Cardiac fibroblast (primary cell): ENCODE measurements around the gene BAZ1A.
A peak's percentile ranks its signal among the peaks of the same experiment; 100 is the strongest.

Source experiments
- DNase-seq, 2 donors: peaks; one replicate each; pipeline versions ENCODE4 v3.0.0 to v3.0.0-alpha.2; 2010; ENCODE audit warnings: low read depth in 2 of 2
- H3K4me3 ChIP-seq, 2 donors: replicated peaks in 1 of 2; 1 replicate in 1 of 2; 2 replicates in 1 of 2; pipeline ENCODE4 v1.5.1; 2011; ENCODE audit warnings: low read depth in 2 of 2, low read length in 2 of 2, mild to moderate bottlenecking in 2 of 2, moderate library complexity in 1 of 2
- CTCF ChIP-seq: IDR thresholded peaks from one replicate; pipeline ENCODE4 v1.5.1; 2011; ENCODE audit warnings: low read depth, mild to moderate bottlenecking, low read length, inconsistent platforms

Gene BAZ1A

GRCh38 chr14:34906287-34906686 lies 31.1 kb upstream of the BAZ1A start:
- no peak for TF ChIP-seq CTCF
- DNase-seq: no peak
- H3K4me3 ChIP-seq: no peak overlapping the region

- no peak for DNase-seq
- no peak overlapping the region for H3K4me3 ChIP-seq
- TF ChIP-seq CTCF: no peak
Observed at GRCh38 chr14:34895277-34895676, 20.1 kb upstream of the BAZ1A start.

- no peak for TF ChIP-seq CTCF
- no peak for DNase-seq
- no peak overlapping the region for H3K4me3 ChIP-seq
Observed at GRCh38 chr14:34890937-34891336, 15.8 kb upstream of the BAZ1A start.

- H3K4me3 ChIP-seq: no peak overlapping the region
- no peak for DNase-seq
- no peak for TF ChIP-seq CTCF
Observed at GRCh38 chr14:34888186-34888585, 13.0 kb upstream of the BAZ1A start.

GRCh38 chr14:34883954-34884353 lies 8.8 kb upstream of the BAZ1A start:
- no peak for TF ChIP-seq CTCF
- DNase-seq: no peak
- no peak overlapping the region for H3K4me3 ChIP-seq

GRCh38 chr14:34874386-34875030 lies 652 bp downstream of the BAZ1A start:
- TF ChIP-seq CTCF: no peak
- DNase-seq: peak; percentile 57 to 64

GRCh38 chr14:34873589-34874385 lies 1.4 kb downstream of the BAZ1A start:
- peak overlapping the region; percentile 83 to 85 for H3K4me3 ChIP-seq
- peak; percentile 71 for DNase-seq
- no peak for TF ChIP-seq CTCF

More at GRCh38 chr14:34874386-34875030, 652 bp downstream of the BAZ1A start:
- H3K4me3 ChIP-seq: peak overlapping the region; percentile 83 to 85
